SIG-M5 treated with dmso at 0.1 percent for 504 hours (cell line): ENCODE data around the gene CHRDL1.
"Not testable (repeated sequence)": the region's sequence is repeated elsewhere in the genome, so short reads cannot be mapped to it uniquely, and the experiment has no call there.

Experiments
- DNase-seq: peaks from one replicate; lab custom pipeline; 2025; ENCODE audit not compliant: unreplicated experiment; lab: John Stamatoyannopoulos, UW

The CHRDL1 gene, protein sequence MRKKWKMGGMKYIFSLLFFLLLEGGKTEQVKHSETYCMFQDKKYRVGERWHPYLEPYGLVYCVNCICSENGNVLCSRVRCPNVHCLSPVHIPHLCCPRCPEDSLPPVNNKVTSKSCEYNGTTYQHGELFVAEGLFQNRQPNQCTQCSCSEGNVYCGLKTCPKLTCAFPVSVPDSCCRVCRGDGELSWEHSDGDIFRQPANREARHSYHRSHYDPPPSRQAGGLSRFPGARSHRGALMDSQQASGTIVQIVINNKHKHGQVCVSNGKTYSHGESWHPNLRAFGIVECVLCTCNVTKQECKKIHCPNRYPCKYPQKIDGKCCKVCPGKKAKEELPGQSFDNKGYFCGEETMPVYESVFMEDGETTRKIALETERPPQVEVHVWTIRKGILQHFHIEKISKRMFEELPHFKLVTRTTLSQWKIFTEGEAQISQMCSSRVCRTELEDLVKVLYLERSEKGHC

GRCh38 chrX:110795645-110796406 lies at the start of gene CHRDL1:
Gene CHRDL1 (minus strand): TSS chrX:110795817. CDS start chrX:110792181, 3,636 bp downstream.
- DNase-seq: no peak

DNA sequence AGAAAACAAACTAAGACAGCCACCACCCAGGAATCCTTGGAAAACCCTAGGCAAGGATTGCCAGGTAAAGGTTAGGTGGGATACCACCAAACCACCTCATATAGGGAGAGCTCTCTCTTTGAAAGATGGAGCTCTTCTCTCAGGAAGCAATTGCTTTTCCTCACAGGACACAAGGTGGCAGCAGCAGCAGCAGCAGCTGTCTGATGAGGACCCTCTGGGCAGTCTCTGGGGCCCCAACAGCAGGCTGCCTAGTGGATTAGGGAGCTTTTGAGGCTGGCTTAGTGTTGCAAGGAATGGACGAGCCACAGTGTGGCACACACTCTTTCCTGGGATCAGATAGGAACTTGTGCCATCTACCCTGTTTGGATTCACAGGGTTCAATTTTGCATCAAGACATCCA lies 41.4 kb upstream of the CHRDL1 start:
- DNase-seq: no peak

GRCh38 chrX:110836451-110836850 lies 40.8 kb upstream of the CHRDL1 start:
- peak; percentile 5 for DNase-seq

DNA sequence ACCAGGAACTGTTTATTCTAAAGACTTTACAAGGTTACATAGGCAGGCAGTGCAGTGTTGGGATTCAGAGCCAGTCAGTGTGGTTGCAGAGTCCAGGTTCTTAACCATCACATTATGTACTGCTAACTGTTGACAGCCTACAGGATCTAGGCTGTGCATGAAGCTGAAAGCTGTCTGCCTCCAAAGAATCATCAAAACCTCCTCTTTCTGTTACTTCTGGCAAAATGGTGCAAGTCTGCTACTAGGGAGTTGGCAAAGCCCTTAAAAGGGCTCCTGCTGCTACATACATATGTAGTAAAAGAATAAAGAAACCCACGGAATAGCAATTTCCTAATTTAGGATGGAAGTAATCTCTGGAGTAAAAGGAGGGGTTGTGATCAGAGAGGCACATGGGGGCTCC lies 40.4 kb upstream of the CHRDL1 start:
- DNase-seq: no peak

DNA sequence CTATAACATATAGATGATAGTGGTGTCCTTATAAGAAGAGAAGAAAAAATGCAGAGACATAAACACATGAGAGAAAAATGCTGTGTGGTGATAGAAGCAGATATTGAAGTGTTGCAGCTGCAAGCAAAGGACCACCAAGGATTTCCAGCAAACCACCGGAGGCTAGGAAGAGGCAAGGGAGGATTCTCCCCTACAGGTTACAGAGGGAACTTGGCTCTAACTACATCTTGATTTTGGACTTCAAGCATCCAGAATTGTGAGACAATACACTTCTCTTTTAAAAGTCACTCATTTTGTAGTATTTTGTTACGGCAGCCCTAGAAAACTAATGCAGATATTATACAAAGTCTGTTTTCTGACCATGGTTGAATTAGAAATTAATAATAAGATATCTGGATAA lies 30.4 kb upstream of the CHRDL1 start:
- no peak for DNase-seq

GRCh38 chrX:110816543-110816942 lies 20.9 kb upstream of the CHRDL1 start:
- DNase-seq: not testable (repeated sequence)

GRCh38 chrX:110806145-110806544 lies 10.5 kb upstream of the CHRDL1 start:
- no peak for DNase-seq

DNA sequence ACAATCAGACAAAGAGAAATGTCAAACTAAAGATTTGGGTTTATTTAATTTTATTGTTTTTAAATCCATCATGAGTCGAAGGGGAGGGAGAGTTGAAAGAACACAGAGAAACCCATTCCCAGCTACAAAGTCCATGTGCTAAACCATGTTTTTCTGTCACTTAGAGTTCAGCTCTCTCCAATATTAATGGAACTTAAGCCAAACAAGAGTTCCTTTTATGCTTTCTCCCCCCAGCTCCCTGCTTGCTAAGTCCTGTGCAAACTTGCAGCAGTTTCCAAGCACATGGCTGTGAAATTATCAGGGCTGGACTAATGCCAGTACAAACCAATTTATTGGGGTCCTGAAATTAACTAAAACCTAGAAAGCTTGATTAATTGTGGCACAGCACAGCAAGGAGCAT lies 9.7 kb upstream of the CHRDL1 start:
- DNase-seq: no peak

DNA sequence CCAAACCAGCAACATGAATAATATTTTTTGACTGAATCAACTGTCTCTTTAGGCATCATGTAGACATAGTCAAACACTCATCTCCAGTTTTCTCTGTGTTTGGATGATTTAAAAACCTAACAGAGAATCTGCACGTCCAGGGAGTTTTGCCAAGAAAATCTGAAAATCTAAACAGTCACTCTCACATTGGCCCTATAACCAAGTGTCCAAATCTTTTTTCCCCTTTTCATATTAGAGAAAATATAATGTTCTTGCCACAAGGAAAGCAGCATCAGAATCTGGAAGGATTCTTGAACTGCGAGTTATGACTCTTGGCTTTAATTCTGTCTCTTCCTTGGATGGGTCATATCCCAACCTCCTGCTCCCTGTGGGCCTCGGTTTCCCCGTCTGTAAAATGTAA lies 8.8 kb upstream of the CHRDL1 start:
- no peak for DNase-seq

GRCh38 chrX:110803506-110803905 lies 7.9 kb upstream of the CHRDL1 start:
- no peak for DNase-seq

GRCh38 chrX:110796407-110796697 lies 735 bp upstream of the CHRDL1 start:
- no peak for DNase-seq

DNA sequence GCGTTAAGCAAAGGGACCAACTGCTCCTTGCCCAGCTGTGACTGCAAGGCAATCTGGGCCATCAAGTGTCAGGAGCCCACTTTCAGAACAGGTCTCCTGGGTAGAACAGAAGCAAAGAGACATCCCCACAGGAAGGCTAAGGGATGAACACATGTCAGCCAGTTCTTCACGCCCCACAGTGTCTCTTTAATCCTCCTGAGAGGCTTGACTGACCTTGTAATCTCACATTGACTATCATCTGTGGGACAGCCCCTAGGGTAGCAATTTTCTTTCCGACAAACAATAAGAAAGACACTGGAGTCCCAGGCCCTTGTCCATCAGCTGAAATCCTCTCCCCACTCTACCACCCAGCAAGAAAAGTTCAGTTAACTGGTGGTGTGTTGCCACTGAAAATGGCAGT lies 1.0 kb downstream of the CHRDL1 start:
- DNase-seq: no peak

DNA sequence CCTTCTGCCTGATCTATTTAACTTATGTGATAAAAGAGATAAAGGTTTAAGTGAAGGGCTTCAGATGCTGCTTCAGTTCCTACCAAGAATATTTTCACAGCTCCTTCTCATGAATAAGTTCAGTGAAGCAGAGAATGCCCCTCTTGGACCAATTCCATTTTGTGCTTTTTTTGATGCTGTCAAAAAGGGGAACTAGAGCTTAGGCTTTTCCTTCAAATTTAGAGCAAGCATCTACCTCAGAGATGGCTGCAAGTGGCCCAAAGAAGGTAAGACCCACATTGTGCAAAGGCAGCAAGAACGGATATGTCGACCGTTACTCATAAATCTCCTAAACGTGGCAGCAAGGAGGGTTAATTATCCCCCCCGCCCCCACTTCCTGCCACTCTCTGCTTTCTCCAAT lies 4.5 kb downstream of the CHRDL1 start:
- DNase-seq: no peak

DNA sequence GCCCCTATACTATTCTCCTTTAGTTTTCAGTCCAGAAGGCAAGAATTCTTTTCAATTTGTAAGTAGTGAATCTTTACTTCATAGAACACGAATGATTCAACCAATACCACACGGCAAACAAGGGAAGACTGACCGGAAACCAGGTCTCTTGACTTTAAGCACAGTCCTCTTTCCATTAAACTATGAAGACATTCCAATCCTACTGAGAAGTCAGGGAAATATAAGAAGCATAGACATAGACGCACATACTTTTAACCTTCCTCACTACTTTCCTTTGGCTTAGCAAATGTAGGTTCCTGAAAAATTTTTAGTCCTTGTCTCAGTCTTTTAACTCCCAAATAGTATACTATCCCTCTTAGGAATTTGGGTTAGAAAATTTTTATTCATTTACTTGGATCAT lies 9.1 kb downstream of the CHRDL1 start:
- DNase-seq: no peak

GRCh38 chrX:110759785-110760184 lies 35.8 kb downstream of the CHRDL1 start:
- no peak for DNase-seq

GRCh38 chrX:110758781-110759422 lies 36.7 kb downstream of the CHRDL1 start:
- DNase-seq: no peak

- no peak for DNase-seq
Observed at GRCh38 chrX:110755611-110756010, 40.0 kb downstream of the CHRDL1 start.

- no peak for DNase-seq
Observed at GRCh38 chrX:110755061-110755460, 40.6 kb downstream of the CHRDL1 start.

GRCh38 chrX:110750526-110751189 lies 45.0 kb downstream of the CHRDL1 start:
- DNase-seq: no peak

- DNase-seq: peak; percentile 15
Observed at GRCh38 chrX:110748256-110748806, 47.3 kb downstream of the CHRDL1 start.

- no peak for DNase-seq
Observed at GRCh38 chrX:110746014-110746413, 49.6 kb downstream of the CHRDL1 start.
